ENCODE data around the gene COPS8.

DNA sequence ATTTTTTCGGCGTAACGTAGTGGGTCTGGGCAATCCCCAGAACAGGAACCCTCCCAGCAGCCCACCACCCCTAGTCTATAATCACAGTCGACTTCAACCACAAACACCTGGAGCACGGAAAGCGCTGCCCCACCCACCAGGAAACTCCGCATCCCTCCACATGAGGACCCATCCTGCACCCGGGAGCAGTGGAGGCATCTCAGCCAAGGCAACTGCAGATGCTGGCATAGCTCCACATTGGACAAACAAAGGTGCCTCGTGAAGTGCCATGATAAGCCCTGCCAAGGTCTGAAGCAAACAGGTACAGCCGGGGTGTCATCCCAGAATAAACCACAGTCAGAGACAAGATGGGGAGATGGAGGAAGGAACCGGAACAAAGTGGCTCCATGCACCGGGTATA is 24.3 kb upstream of the COPS8 start:
- TF ChIP-seq, protein P1, sequence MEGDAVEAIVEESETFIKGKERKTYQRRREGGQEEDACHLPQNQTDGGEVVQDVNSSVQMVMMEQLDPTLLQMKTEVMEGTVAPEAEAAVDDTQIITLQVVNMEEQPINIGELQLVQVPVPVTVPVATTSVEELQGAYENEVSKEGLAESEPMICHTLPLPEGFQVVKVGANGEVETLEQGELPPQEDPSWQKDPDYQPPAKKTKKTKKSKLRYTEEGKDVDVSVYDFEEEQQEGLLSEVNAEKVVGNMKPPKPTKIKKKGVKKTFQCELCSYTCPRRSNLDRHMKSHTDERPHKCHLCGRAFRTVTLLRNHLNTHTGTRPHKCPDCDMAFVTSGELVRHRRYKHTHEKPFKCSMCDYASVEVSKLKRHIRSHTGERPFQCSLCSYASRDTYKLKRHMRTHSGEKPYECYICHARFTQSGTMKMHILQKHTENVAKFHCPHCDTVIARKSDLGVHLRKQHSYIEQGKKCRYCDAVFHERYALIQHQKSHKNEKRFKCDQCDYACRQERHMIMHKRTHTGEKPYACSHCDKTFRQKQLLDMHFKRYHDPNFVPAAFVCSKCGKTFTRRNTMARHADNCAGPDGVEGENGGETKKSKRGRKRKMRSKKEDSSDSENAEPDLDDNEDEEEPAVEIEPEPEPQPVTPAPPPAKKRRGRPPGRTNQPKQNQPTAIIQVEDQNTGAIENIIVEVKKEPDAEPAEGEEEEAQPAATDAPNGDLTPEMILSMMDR (IDR thresholded peaks at IDR 0.05; ENCODE audit: low read length) = no peak
- TF ChIP-seq EZH2 (IDR thresholded peaks at IDR 0.05; ENCODE audit: borderline replicate concordance, low read length) = no peak
